K562 (cell line): ENCODE results near the gene ENHO. TPM values are rescaled to one million over a fixed set of nuclear protein-coding genes. Genes with fewer than 3 reads are reported as not detected.

Experiments used
- CUX1 ChIP-seq: fragments of 200-800 bp; sonication (Bioruptor generic); IDR thresholded peaks from 2 replicates; pipeline ENCODE4 v1.6.1; 2016; ENCODE audit warnings: missing genetic modification characterization, missing compliant biosample characterization
- GATAD2A ChIP-seq: fragments of 450-650 bp; IDR thresholded peaks from 2 replicates; pipeline ENCODE4 v1.6.1; 2017
- ZNF3 ChIP-seq: fragments of 250-450 bp; sonication (Bioruptor Pico); IDR thresholded peaks from 2 replicates; pipeline ENCODE4 v1.5.0; 2021; ENCODE audit warnings: mild to moderate bottlenecking, moderate library complexity
- ZNF639 ChIP-seq, 2 experiments: fragments of 200-800 bp in 1 of 2; sonication (Bioruptor generic) in 1 of 2; sonication (generic) in 1 of 2; formaldehyde crosslinking in 1 of 2; IDR thresholded peaks in 1 of 2; conservative IDR thresholded peaks in 1 of 2; 2 replicates each; pipeline versions ENCODE4 v1.5.0 to v1.6.1; 2016 to 2020; ENCODE audit warnings: missing compliant biosample characterization in 1 of 2, missing genetic modification characterization in 1 of 2, missing genetic modification reagents in 1 of 2
- polyA plus RNA-seq, 8 experiments: library from polyadenylated mRNA; depleted of rRNA in 4 of 8; stranded (reverse) in 5 of 8; unstranded in 3 of 8; fragments of >200 nt; fragmentation: Nextera tagmentation in 2 of 8; fragmentation: Illumina TruSeq in 1 of 8; extraction: Ambion mirVana in 2 of 8; extraction: Trizol in 1 of 8; gene quantifications; 2 replicates each; pipeline versions ENCODE4 v1.2.1 to v1.2.3, GENCODE V29; 2011 to 2014; ENCODE audit warnings: inconsistent platforms in 1 of 8, missing spikeins in 1 of 8
- total RNA-seq, 7 experiments: library from RNA; depleted of rRNA in 6 of 7; stranded (reverse); fragments of >200 nt in 6 of 7; fragmentation: Illumina TruSeq in 2 of 7; extraction: Trizol in 2 of 7; gene quantifications; 2 replicates each; pipeline versions ENCODE4 v1.2.1 to v1.2.3, GENCODE V29; 2011 to 2021; ENCODE audit warnings: low replicate concordance in 1 of 7
- TF ChIP-seq, protein P1 (sequence below): IDR thresholded peaks from 2 replicates; pipeline ENCODE4 v1.6.1; 2016; ENCODE audit warnings: missing genetic modification characterization, missing compliant biosample characterization

Gene ENHO
- total and polyA plus RNA-seq, 9 of the 15 experiments (the other 6 are each of a cell fraction or from before 2014, with no cell fraction given), result 0.24 TPM; not detected in 8

- TF ChIP-seq, protein P1, sequence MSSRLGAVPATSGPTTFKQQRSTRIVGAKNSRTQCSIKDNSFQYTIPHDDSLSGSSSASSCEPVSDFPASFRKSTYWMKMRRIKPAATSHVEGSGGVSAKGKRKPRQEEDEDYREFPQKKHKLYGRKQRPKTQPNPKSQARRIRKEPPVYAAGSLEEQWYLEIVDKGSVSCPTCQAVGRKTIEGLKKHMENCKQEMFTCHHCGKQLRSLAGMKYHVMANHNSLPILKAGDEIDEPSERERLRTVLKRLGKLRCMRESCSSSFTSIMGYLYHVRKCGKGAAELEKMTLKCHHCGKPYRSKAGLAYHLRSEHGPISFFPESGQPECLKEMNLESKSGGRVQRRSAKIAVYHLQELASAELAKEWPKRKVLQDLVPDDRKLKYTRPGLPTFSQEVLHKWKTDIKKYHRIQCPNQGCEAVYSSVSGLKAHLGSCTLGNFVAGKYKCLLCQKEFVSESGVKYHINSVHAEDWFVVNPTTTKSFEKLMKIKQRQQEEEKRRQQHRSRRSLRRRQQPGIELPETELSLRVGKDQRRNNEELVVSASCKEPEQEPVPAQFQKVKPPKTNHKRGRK, result no peak
- TF ChIP-seq CUX1 (CRISPR knock-in tag), result no peak
- no peak for TF ChIP-seq GATAD2A
- no peak for TF ChIP-seq ZNF3 (CRISPR knock-in tag)
- TF ChIP-seq ZNF639 (CRISPR knock-in tag; conservative IDR thresholded peaks at IDR 0.05 in 1 of 2, IDR thresholded peaks at IDR 0.05 in 1 of 2), result no peak
Measured at GRCh38 chr9:34501372-34501771, 21.4 kb downstream of the ENHO start (continued).
